Stimulated activated CD4-positive, alpha-beta T cell treated with anti-CD3 and anti-CD28 coated beads, Interleukin-2, amount 100 ng/mL, for 24 hours (primary cell): Measurements from ENCODE around the gene RRP9.

Source experiments
- DNase-seq, 2 donors: peaks; one replicate each; pipeline ENCODE4 v3.0.0-alpha.2; 2020

RRP9 gene

GRCh38 chr3:51941798-51942602, at the start of gene RRP9, which contains the start of gene PARP3:
RRP9 (minus strand) TSS chr3:51941904; CDS start chr3:51941867, 37 bp downstream.
PARP3 (plus strand) TSS chr3:51942363; CDS start chr3:51943356, 993 bp downstream.
- DNase-seq, result peak; percentile 100

GRCh38 chr3:51990501-51990971, 48.8 kb upstream of the RRP9 start:
- peak in 1 of 2 donors; percentile 31 for DNase-seq

GRCh38 chr3:51988286-51989146, 46.8 kb upstream of the RRP9 start:
- DNase-seq, result no peak

- no peak for DNase-seq
Observed at GRCh38 chr3:51987568-51987967, 45.9 kb upstream of the RRP9 start.

- DNase-seq, result no peak
Observed at GRCh38 chr3:51986010-51986947, 44.6 kb upstream of the RRP9 start.

- no peak for DNase-seq
Observed at GRCh38 chr3:51985063-51985462, 43.4 kb upstream of the RRP9 start.

- no peak for DNase-seq
Observed at GRCh38 chr3:51984269-51984647, 42.6 kb upstream of the RRP9 start.

- no peak for DNase-seq
Observed at GRCh38 chr3:51983578-51984268, 42.0 kb upstream of the RRP9 start.

- peak; percentile 80 to 87 for DNase-seq
Observed at GRCh38 chr3:51982838-51983577, 41.3 kb upstream of the RRP9 start, which contains the start of gene ACY1. ACY1 (plus strand) TSS chr3:51983535; CDS start chr3:51984065, 530 bp downstream.

- DNase-seq, result peak; percentile 41
Observed at GRCh38 chr3:51982352-51982837, 40.7 kb upstream of the RRP9 start.

- DNase-seq, result no peak
Observed at GRCh38 chr3:51980253-51980652, 38.5 kb upstream of the RRP9 start.

GRCh38 chr3:51978143-51978502, 36.4 kb upstream of the RRP9 start:
- no peak for DNase-seq

GRCh38 chr3:51977446-51978142, 35.9 kb upstream of the RRP9 start:
- no peak for DNase-seq

GRCh38 chr3:51975852-51976549, 34.3 kb upstream of the RRP9 start:
- DNase-seq, result peak; percentile 46 to 54

- DNase-seq, result peak; percentile 73 to 76
Observed at GRCh38 chr3:51974963-51975851, 33.5 kb upstream of the RRP9 start, which contains the start of gene ABHD14A. ABHD14A (plus strand) TSS chr3:51975064; CDS start chr3:51975136, 72 bp downstream.

GRCh38 chr3:51974277-51974962, 32.7 kb upstream of the RRP9 start:
- peak in 1 of 2 donors; percentile 48 for DNase-seq

GRCh38 chr3:51971350-51971749, 29.6 kb upstream of the RRP9 start:
- no peak for DNase-seq
